ENCODE data around the gene DLST. TPM values are rescaled to one million over a fixed set of nuclear protein-coding genes. Genes with fewer than 3 reads are reported as not detected.
A peak's percentile ranks its signal among the peaks of the same experiment; 100 is the strongest.

The DLST gene
- total and polyA plus RNA-seq, 7 donors: 66.1 to 114 (median 72.4) TPM

DNA sequence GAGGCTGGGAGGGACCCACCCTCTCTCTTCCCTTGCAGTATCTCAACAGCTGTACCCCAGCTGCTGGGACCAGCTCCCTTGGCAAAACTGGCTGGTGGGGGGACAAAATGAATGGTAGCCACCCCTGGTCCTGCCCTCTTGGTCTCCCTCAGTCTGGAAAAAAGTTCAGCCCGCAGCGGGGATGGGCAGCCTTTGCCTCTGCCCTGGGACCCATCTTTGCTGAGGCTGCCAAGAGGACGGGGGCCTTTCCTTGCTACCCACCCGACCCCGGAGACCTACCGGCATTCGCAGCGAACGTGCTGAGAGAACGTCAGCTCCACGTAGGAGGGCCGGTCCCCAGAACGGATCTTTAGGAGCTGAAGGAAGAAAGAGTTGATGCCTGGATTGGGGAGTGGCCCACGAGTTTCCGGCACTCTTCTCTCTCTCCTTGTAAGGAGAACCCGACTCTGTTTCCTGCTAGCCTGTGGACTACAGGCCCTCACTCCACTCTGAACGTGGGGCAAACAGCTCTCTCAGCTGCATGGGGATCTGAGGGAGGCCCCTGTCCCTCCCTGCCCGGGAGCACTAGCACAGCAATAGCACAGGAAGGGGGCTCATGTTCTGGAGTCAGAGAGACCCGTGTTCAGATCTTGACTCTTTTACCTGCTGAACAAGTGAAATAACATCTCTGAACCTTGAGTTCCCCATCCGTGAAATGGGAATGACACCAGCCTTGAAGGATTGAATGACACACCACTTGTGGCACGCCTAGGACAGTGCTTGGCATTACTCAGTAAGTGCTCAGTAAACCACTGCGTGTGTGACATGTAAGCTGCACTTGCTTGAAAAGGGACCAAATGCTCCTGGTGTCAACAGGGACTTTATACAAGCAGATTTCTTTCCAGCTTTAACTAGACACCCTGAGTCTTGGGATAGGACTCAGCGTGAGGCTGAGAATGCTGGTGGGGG, 66.8 kb downstream of the DLST start:
- Histone ChIP-seq H3K27me3 (peaks cover 0 to 46% (median 6%) of the 10 kb centered on the region in 3 donors), H3K9me3 (no peaks in the 10 kb centered on the region), H3K27ac (peak overlapping the region in 1 of 4 donors; percentile 4), H3K36me3 (no peaks in the 10 kb centered on the region), H3K4me3 (no peak overlapping the region), H3K4me1 (peaks cover 0 to 11% (median 9%) of the 10 kb centered on the region in 4 donors)
- WGBS, 2 donors: 76 to 78% methylated on average over 23 of the region's 23 CpGs
- DNase-seq: peak; percentile 60
- intact Hi-C loops (cut with DNase I): loop anchor here (10.0 kb wide), 1 partner anchor 356 kb away; no protein-coding TSS in a partner anchor
- no peak for TF ChIP-seq POLR2A (IDR thresholded peaks at IDR 0.05)

- TF ChIP-seq POLR2AphosphoS5 (IDR thresholded peaks at IDR 0.05) (no peak), EP300 (IDR thresholded peaks at IDR 0.05) (no peak), POLR2A (IDR thresholded peaks at IDR 0.05) (no peak)
- Histone ChIP-seq H3K27ac (no peak overlapping the region), H3K9me3 (no peaks in the 10 kb centered on the region), H3K36me3 (no peaks in the 10 kb centered on the region), H3K4me1 (peaks cover 0 to 11% (median 10%) of the 10 kb centered on the region in 4 donors), H3K4me3 (no peak overlapping the region), H3K27me3 (peaks cover 0 to 53% (median 6%) of the 10 kb centered on the region in 3 donors)
- 91 to 93% methylated on average over 16 of the region's 16 CpGs for WGBS, 2 donors
- intact Hi-C loops (cut with DNase I): loop anchor here (10.0 kb wide), 1 partner anchor 356 kb away; no protein-coding TSS in a partner anchor
- peak; percentile 62 for DNase-seq
Measured at GRCh38 chr14:74949191-74949601, 67.5 kb downstream of the DLST start.

DNA sequence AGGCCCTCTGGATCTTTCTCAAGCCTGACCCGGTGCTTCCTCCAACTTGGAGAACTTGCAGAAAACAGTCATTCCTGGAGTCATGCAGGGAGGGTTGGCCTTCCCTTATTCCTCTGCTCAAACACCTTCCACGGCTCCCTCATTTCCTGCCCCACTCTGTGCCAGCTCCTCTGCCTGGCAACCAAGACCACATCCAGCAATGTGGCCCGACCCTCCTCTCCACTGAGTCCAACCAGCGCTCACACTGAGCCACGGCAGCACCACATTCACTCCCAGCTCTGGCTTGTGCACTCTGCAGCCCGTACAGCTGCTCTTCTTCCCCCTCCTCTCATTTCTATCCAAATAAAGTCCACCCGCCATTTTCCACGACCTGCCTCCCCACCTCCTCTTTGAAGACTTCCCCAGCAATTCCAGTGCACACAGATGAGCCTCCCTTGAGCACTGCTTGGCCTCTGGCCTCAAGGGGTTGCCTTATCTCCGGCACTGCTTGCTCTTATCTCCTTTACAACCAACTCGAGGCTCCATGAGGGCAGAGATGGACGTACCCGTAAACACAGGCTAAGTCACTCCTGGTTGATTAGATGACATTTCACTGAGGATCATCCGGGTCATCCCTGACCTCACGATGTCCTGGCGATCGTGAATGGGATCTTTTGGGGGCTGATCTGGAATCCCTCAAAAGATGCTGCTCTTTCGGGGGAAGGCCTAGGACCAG, 68.3 kb downstream of the DLST start:
- no peaks in the 10 kb centered on the region for H3K9me3 ChIP-seq
- H3K27me3 ChIP-seq: peaks cover 0 to 59% (median 6%) of the 10 kb centered on the region in 3 donors
- peak; percentile 26 for DNase-seq
- no peak overlapping the region for H3K27ac ChIP-seq
- H3K4me1 ChIP-seq: peaks cover 0 to 19% (median 15%) of the 10 kb centered on the region in 4 donors
- intact Hi-C loops (cut with DNase I): loop anchor here (10.0 kb wide), 1 partner anchor 355 kb away; no protein-coding TSS in a partner anchor
- no peaks in the 10 kb centered on the region for H3K36me3 ChIP-seq
- no peak overlapping the region for H3K4me3 ChIP-seq
- TF ChIP-seq EP300 (IDR thresholded peaks at IDR 0.05): no peak
- no peak for TF ChIP-seq POLR2A (IDR thresholded peaks at IDR 0.05)
- TF ChIP-seq CTCF (IDR thresholded peaks at IDR 0.05): no peak
- no peak for TF ChIP-seq POLR2AphosphoS5 (IDR thresholded peaks at IDR 0.05)
- WGBS, 2 donors: 80 to 85% methylated on average over 17 of the region's 17 CpGs

- WGBS, 2 donors: 28 to 65% methylated on average over 9 of the region's 9 CpGs
- no peak for DNase-seq
- TF ChIP-seq CTCF (IDR thresholded peaks at IDR 0.05): no peak
- no peak for TF ChIP-seq EP300 (IDR thresholded peaks at IDR 0.05)
- TF ChIP-seq POLR2A (IDR thresholded peaks at IDR 0.05): no peak
- TF ChIP-seq POLR2AphosphoS5 (IDR thresholded peaks at IDR 0.05): no peak
- Histone ChIP-seq H3K27me3 (peaks cover 0 to 59% (median 6%) of the 10 kb centered on the region in 3 donors), H3K4me1 (peaks cover 0 to 26% (median 22%) of the 10 kb centered on the region in 4 donors), H3K4me3 (no peak overlapping the region), H3K36me3 (no peaks in the 10 kb centered on the region), H3K9me3 (no peaks in the 10 kb centered on the region), H3K27ac (no peak overlapping the region)
- intact Hi-C loops (cut with DNase I): no loop called here
Measured at GRCh38 chr14:74950795-74951442, 69.2 kb downstream of the DLST start.

GRCh38 chr14:74951443-74952179, 69.9 kb downstream of the DLST start:
- no peak overlapping the region for H3K27ac ChIP-seq
- intact Hi-C loops (cut with DNase I): no loop called here
- TF ChIP-seq POLR2A (IDR thresholded peaks at IDR 0.05): no peak
- TF ChIP-seq CTCF (IDR thresholded peaks at IDR 0.05): no peak
- TF ChIP-seq EP300 (IDR thresholded peaks at IDR 0.05): no peak
- TF ChIP-seq POLR2AphosphoS5 (IDR thresholded peaks at IDR 0.05): no peak
- H3K27me3 ChIP-seq: peaks cover 0 to 59% (median 6%) of the 10 kb centered on the region in 3 donors
- H3K4me1 ChIP-seq: peaks cover 0 to 22% (median 18%) of the 10 kb centered on the region in 4 donors
- 47 to 56% methylated on average over 15 of the region's 15 CpGs for whole genome bisulfite sequencing, 2 donors
- peak; percentile 49 for DNase-seq
- no peaks in the 10 kb centered on the region for H3K9me3 ChIP-seq
- H3K36me3 ChIP-seq: no peaks in the 10 kb centered on the region
- no peak overlapping the region for H3K4me3 ChIP-seq

Data from sigmoid colon (tissue), 7 donors.